Activated CD8-positive, alpha-beta memory T cell treated with anti-CD3 and anti-CD28 coated beads for 48 hours (primary cell): ENCODE results near the gene BRSK1.

Experiments
- DNase-seq, 3 experiments: peaks; one replicate each; pipeline ENCODE4 v3.0.0-alpha.2; 2020; ENCODE audit warnings: low read depth in 2 of 3, low spot score in 2 of 3

BRSK1 gene

DNA sequence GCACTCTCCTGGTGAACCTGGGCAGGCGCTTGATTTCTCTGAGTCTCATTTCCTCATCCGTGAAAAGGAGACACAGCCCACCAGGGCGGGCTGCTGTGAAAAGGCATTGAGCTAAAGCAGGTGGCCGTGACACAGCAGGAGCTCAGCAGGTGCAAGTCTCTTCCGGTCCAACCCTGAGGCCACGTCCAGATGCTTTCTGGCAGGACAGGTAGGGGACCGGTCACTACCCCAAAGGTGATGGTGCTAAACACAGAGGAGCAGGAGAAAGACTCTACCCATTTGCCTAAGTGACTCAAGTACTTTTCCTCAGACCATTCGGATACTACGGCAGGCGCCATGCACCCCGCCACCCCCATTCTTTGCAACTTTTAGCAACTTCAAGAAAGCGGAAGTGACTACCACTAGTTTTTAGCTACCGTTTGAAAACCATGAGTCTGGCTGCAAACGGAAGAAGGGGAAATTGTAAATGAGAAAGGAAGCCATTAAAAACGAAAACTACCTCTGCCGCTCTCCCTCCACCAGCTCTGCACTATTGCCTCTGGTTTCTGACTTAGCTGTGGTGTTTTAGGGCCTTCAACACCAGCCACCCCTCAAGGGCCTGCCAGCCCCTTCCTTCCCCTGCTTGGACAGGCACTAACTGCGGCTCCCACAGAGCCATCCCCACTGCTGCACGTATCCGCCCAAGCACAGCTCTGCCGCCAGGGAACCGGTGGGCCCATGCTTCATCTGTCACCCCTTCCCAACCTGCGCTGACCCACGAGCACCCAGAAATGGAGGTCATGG lies 29.8 kb upstream of the BRSK1 start:
- DNase-seq, result peak in 1 of 3 experiments; percentile 45

GRCh38 chr19:55254625-55254977 lies 29.2 kb upstream of the BRSK1 start:
- DNase-seq, result no peak

GRCh38 chr19:55255618-55256423 lies 28.0 kb upstream of the BRSK1 start:
- peak in 1 of 3 experiments; percentile 20 for DNase-seq

DNA sequence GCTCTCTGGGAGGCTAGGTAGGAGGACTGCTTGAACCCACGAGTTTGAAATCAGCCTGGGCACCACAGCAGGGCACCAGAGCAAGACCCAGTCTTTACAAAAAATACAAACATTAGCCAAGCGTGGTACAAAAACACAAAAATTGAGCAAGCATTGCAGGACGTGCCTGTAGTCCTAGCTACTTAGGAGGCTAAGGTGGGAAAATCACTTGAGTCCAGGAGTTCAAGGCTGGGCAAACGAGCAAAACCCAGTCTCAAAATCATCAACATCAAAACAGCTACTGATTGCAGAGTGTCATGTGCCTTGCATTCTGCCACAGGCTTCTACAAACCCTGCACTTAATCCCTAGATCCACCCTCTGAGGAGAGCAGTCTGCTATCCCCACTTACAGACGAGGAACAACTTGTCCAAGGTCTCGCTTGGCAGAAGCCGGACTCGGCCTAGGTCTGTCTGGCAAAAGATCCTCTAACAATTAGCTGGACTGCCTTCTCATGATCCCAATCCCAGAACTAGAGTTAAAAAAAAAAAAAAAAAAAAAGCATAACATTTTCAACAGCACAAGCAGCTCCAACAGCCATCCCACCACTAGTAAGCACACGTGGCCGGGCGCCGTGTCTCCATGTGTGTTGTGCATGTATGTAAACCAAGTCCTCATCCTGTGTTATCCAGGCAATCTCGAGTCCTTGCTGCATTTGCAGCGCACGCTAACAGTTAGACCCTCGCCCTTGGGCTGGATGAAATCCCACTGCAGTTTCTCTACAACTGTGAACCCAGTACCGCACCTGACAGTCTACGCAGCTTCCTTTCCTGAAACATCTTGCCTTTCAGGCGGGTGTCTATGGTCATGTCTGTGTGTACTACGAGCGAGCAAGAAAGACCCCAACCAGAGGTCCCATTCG lies 27.0 kb upstream of the BRSK1 start:
- DNase-seq, result no peak

DNA sequence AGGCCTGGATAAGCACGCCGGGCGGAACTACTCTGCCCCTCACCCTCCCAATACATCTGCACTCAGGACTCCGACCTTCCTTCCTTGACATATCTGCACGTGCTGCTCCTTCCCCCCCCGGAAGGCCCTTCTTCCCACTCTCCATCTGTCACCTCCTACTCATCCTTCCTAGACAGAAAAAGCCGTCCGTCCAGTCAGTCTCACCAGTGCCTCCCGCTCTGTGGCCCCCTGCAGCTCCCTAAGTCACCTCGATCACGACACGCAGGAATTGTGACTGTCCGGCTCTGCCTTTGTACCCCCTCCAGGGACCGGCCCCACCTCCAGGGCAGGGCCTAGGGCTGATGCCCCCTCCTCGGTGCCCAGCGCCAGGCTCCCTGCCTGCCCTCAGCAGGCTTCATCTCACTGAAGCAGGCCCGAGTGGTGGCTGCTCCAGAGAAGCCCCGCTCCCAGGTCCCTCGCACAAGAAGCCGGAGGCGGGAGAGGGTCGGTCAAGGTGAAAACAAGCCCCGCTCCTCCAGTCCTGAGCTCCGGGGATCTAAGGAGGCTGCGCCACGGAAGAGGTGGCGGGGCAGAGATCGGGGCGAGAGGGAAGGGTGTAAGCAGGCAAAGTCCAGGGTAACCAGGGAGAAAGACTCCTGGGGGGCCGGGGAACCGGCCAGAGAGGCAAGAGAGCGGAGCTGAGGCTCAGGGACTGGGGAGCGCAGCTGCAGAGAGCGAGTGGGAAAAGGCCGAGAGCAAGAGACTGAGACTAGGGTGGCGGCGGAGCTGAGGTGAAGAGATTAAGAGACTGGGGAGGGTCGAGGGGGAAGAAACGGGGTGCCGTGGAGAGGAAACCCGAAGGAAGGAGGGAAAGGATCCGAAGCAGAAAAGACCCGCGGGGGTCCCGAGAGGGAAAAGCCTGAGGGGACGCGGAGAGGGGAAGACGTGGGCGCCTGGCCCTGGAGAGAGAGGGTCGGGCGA lies 26.1 kb upstream of the BRSK1 start:
- no peak for DNase-seq

DNA sequence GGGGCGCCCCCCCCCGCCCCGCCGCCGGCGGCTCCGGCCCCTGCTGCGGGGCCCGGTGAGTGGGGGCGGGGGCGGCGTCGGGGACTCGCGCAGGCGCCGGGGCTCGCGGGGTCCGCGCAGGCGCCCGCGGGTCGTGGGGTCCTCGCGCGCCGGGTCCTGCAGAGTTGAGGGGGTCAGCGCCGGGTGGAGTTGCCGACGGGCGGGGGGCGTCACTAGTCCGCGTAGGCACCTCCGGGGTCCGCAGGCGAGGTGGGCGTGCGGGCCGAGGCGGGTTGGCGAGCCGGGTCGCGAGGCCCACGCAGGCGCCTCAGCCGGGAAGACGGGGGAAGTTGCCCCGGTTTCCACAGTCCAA lies 25.3 kb upstream of the BRSK1 start:
- no peak for DNase-seq

DNA sequence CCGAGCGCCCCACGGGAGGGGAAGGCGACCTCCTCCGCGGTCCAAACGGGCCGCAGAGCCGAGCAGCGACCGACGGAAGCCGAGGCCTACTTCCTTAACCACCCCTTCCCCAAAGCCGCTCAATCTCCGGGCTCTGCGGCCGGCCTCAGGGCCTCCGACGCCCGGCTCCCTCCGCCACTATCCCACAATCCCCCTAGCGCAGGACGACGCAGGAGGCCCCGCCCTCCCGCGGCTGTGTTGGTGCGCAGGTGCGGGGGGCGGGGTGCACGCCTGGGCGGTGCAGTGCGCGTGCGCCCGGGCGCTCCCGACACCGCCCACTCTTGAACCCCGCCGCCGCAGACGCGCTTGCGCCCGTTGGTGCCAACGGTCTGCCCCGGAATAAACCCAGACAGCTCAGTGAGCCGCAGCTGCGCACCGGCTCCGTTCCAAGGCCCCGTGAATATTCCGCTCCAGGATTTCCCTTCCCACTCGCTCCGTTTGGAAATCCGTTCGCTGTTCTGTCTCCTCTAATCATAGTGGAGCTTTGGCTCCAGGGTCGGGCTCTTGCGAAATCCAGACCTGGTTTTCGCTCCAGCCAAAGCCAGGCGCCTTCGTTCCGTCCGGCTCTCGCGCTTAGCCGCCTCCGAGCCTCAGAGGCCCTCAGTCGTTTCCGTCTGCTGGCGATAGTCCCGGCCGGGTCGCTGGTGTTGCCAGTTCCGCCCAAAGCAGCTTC lies 24.8 kb upstream of the BRSK1 start, which contains the start of gene PPP6R1:
Gene PPP6R1, minus strand, starts transcription at position 190 of the 712 bp plus-strand sequence. CDS start 11,914 bp downstream, outside the sequence.
- DNase-seq, result peak; percentile 84 to 97 (median 96)

DNA sequence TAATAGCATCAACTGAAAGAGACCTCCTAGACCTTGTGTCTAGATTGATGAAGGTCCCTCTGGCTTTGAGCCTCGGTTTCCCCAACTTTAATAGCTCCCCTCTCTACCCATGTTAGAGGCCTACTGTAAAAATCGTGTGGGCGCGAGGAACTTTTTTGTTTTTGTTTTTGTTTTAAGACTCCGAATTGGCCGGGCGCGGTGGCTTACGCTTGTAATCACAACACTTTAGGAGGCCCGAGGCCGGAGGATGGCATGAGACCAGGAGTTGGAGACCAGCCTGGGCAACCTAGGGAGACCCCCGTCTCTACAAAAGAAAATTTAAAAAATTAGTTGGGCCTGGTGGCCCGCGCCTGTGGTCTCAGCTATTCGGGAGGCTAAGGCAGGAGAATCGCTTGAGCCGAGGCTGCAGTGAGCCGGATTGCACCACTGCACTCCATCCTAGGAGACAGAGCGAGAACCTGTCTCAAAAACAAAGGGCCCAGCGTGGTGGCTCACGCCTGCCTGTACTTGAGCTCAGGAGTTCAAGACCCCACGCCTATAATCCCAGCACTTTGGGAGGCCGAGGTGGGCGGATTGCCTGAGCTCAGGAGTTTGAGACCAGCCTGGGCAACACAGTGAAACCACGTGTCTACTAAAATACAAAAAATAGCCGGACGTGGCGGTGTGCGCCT lies 24.1 kb upstream of the BRSK1 start:
- no peak for DNase-seq

GRCh38 chr19:55261671-55262126 lies 22.1 kb upstream of the BRSK1 start:
- DNase-seq, result no peak

DNA sequence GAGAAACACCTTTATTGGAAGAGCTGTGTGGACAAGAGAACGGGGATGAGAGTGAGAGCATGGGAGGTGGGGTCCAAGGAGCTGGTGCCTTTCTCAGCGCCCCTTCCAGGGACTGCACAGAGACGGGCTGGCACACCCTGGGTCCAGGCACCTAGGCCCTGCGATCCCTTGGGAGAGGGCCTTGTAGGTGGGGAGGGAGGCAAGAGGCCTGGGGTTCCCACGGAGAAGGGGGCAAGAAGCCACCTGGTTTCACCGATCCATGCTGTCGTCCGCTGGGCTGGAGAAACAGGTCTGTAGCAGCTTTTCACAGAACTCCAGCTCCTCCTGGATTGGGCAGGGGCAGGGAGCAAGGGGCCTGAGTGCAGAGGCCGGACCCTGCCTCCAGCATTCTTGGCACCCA lies 21.4 kb upstream of the BRSK1 start:
- DNase-seq, result no peak

- no peak for DNase-seq
Measured at GRCh38 chr19:55264531-55264930, 19.3 kb upstream of the BRSK1 start.

- no peak for DNase-seq
Measured at GRCh38 chr19:55265173-55265572, 18.6 kb upstream of the BRSK1 start.

DNA sequence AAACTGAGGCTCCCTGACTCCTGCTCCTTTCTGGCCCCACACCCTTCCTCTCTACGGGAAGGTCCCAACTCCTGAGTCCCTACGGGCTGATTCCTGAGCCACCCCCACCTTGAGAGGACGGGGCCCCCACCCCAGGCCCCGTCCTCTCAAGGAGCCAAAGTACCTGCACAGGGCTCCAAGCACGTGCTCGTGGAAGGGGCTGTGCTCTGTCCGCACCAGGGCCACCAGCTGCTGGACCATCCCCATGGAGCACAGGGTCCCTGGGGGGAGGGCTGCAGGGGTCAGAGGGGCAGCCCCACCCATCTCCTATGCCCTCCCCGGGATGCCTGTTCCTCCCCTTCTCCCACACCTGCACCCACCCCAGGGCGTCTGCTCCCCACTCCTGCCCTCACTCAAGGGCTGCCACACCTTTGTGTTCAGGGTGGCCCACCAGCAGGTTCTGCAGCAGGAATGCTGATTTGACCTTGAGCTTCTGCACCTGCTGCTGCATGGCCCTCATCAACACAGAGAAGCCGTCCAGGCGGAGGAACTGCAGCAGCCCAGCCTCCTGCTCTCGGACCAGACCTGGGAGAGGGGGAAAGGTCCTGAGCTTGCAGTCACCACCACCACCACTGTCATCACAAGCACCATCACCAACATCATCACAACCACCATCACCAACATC lies 17.9 kb upstream of the BRSK1 start:
- DNase-seq, result no peak

DNA sequence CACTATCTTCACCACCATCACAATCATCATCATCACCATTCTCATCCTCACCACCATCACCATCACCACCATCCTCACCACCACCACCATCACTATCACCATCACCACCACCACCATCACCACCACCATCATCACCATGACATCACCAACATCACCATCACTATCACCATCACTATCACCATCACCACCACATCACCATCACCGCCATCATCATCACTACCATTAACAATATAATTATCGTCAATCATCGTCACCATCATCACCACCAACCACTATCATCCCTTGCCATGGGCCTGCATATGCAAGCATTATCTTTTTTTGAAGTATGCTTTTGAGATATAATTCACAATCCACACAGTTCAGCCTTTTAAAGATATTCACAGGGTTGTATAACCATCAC lies 17.4 kb upstream of the BRSK1 start:
- no peak for DNase-seq

- DNase-seq, result no peak
Measured at GRCh38 chr19:55266840-55267239, 17.0 kb upstream of the BRSK1 start.

- DNase-seq, result no peak
Measured at GRCh38 chr19:55269299-55269698, 14.5 kb upstream of the BRSK1 start.

DNA sequence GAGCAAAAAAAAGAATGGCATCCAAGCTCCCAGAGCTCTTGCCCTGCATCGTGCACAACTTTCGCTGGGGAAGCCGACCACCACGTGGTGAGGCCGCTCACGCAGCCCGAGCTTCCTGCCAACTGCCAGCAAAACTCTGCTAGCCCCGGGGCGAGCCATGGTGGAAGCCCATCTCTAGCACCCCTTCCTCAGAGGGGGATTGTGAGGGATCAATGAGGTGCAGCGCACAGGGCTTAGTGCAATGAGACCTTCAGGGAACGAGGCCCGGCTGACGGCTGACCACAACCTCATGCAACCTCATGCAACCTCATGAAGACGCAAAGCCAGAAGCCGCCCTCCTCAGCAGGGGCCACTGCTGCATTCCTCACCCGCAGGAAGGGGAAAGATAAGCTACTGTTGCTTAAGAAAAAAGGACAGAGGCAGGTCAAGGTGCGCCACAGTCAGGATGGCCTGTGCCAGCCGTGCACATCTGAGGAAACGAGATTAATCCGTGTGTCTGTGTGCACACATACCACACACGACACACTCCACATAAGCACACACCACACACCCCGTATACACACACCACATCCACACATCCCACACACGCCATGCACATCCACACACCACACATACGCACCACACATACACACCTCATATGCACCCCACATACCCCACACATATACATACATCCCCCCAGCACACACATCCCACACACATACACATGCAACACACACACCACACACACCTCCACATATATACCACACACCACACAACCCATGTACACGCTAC lies 13.4 kb upstream of the BRSK1 start:
- DNase-seq, result no peak

- DNase-seq, result no peak
Measured at GRCh38 chr19:55272142-55272541, 11.7 kb upstream of the BRSK1 start.
